ENCODE measurements around the gene MPHOSPH6.
A peak's percentile ranks its signal among the peaks of the same experiment; 100 is the strongest.

MPHOSPH6 gene

GRCh38 chr16:82157836-82158235, 12.2 kb downstream of the MPHOSPH6 start:
- no peak overlapping the region for H3K4me2 ChIP-seq (ENCODE audit: low read length, poor library complexity, severe bottlenecking)
- no peaks in the 10 kb centered on the region for H3K27me3 ChIP-seq (ENCODE audit: control insufficient read depth in 1 of 2, insufficient read depth in 1 of 2, low read length in 2 of 2)
- no peak overlapping the region for H3K4ac ChIP-seq (ENCODE audit: low read depth in 1 of 2, low read length in 2 of 2)
- no peak overlapping the region for H4K8ac ChIP-seq (ENCODE audit: low read length)
- H3K14ac ChIP-seq (ENCODE audit: low read length in 2 of 2): peak overlapping the region in 1 of 2 experiments; percentile 28
- no peak overlapping the region for H3K27ac ChIP-seq (ENCODE audit: low read length, poor library complexity, severe bottlenecking)
- H3K23ac ChIP-seq (ENCODE audit: low read length in 2 of 2): no peak overlapping the region
- no peak overlapping the region for H3K18ac ChIP-seq (ENCODE audit: low read depth in 1 of 2, low read length in 2 of 2)
- peaks cover 25% of the 10 kb centered on the region for H3K79me1 ChIP-seq (replicated peaks; ENCODE audit: low read length, poor library complexity, severe bottlenecking)
- H2AK5ac ChIP-seq (ENCODE audit: low read length, severe bottlenecking): no peak overlapping the region
- no peak overlapping the region for H2BK15ac ChIP-seq (ENCODE audit: low read depth, poor library complexity, severe bottlenecking)
- H3K4me3 ChIP-seq (ENCODE audit: insufficient read depth in 1 of 2, low read depth in 1 of 2, low read length in 2 of 2): no peak overlapping the region
- H3K4me1 ChIP-seq (ENCODE audit: control insufficient read depth, insufficient read depth, low read depth, low read length): peaks cover under 1% of the 10 kb centered on the region
- no peak overlapping the region for H2BK12ac ChIP-seq (ENCODE audit: low read length in 2 of 2)
- peaks cover 16 to 43% of the 10 kb centered on the region in 2 experiments for H3K36me3 ChIP-seq (ENCODE audit: control insufficient read depth in 1 of 2, insufficient read depth in 2 of 2, low read depth in 1 of 2, low read length in 2 of 2)
- H2BK5ac ChIP-seq (ENCODE audit: low read depth, low read length, poor library complexity, severe bottlenecking): no peak overlapping the region
- no peak overlapping the region for H2AFZ ChIP-seq (ENCODE audit: low read depth, low read length)
- DNase-seq: peak; percentile 6
- no peak overlapping the region for H2BK120ac ChIP-seq (ENCODE audit: low read depth, low read length)
- WGBS: 97% methylated on average over 5 of the region's 5 CpGs
- no peak overlapping the region for H4K91ac ChIP-seq (ENCODE audit: low read length)
- peak overlapping the region; percentile 46 for H3K9ac ChIP-seq (ENCODE audit: low read length)
- no peaks in the 10 kb centered on the region for H3K9me3 ChIP-seq (ENCODE audit: control insufficient read depth, low read length)

- H3K18ac ChIP-seq (ENCODE audit: low read depth in 1 of 2, low read length in 2 of 2): no peak overlapping the region
- peak overlapping the region in 1 of 2 experiments; percentile 28 for H3K14ac ChIP-seq (ENCODE audit: low read length in 2 of 2)
- no peak overlapping the region for H4K91ac ChIP-seq (ENCODE audit: low read length)
- H3K4me3 ChIP-seq (ENCODE audit: insufficient read depth in 1 of 2, low read depth in 1 of 2, low read length in 2 of 2): peak overlapping the region in 1 of 2 experiments; percentile 5
- H2BK120ac ChIP-seq (ENCODE audit: low read depth, low read length): no peak overlapping the region
- no peak overlapping the region for H2BK5ac ChIP-seq (ENCODE audit: low read depth, low read length, poor library complexity, severe bottlenecking)
- H3K79me1 ChIP-seq (replicated peaks; ENCODE audit: low read length, poor library complexity, severe bottlenecking): peaks cover 27% of the 10 kb centered on the region
- WGBS: 91% methylated on average over 2 of the region's 2 CpGs
- H2AFZ ChIP-seq (ENCODE audit: low read depth, low read length): no peak overlapping the region
- H3K4me2 ChIP-seq (ENCODE audit: low read length, poor library complexity, severe bottlenecking): no peak overlapping the region
- H3K23ac ChIP-seq (ENCODE audit: low read length in 2 of 2): no peak overlapping the region
- peaks cover 16 to 43% of the 10 kb centered on the region in 2 experiments for H3K36me3 ChIP-seq (ENCODE audit: control insufficient read depth in 1 of 2, insufficient read depth in 2 of 2, low read depth in 1 of 2, low read length in 2 of 2)
- H3K27me3 ChIP-seq (ENCODE audit: control insufficient read depth in 1 of 2, insufficient read depth in 1 of 2, low read length in 2 of 2): no peaks in the 10 kb centered on the region
- H3K4ac ChIP-seq (ENCODE audit: low read depth in 1 of 2, low read length in 2 of 2): no peak overlapping the region
- no peak overlapping the region for H2BK15ac ChIP-seq (ENCODE audit: low read depth, poor library complexity, severe bottlenecking)
- no peak overlapping the region for H2AK5ac ChIP-seq (ENCODE audit: low read length, severe bottlenecking)
- no peaks in the 10 kb centered on the region for H3K9me3 ChIP-seq (ENCODE audit: control insufficient read depth, low read length)
- H3K27ac ChIP-seq (ENCODE audit: low read length, poor library complexity, severe bottlenecking): no peak overlapping the region
- H4K8ac ChIP-seq (ENCODE audit: low read length): no peak overlapping the region
- peaks cover 3% of the 10 kb centered on the region for H3K4me1 ChIP-seq (ENCODE audit: control insufficient read depth, insufficient read depth, low read depth, low read length)
- no peak overlapping the region for H2BK12ac ChIP-seq (ENCODE audit: low read length in 2 of 2)
- peak overlapping the region; percentile 46 for H3K9ac ChIP-seq (ENCODE audit: low read length)
- no peak for DNase-seq
Observed at GRCh38 chr16:82157534-82157812, 12.6 kb downstream of the MPHOSPH6 start.

- Histone ChIP-seq H3K9me3 (ENCODE audit: control insufficient read depth, low read length) (no peaks in the 10 kb centered on the region), H3K4ac (ENCODE audit: low read depth in 1 of 2, low read length in 2 of 2) (no peak overlapping the region), H3K36me3 (ENCODE audit: control insufficient read depth in 1 of 2, insufficient read depth in 2 of 2, low read depth in 1 of 2, low read length in 2 of 2) (peaks cover 13 to 38% of the 10 kb centered on the region in 2 experiments), H2AFZ (ENCODE audit: low read depth, low read length) (no peak overlapping the region), H4K8ac (ENCODE audit: low read length) (no peak overlapping the region), H3K4me1 (ENCODE audit: control insufficient read depth, insufficient read depth, low read depth, low read length) (peaks cover 4% of the 10 kb centered on the region), H2BK12ac (ENCODE audit: low read length in 2 of 2) (no peak overlapping the region), H3K14ac (ENCODE audit: low read length in 2 of 2) (no peak overlapping the region), H3K79me1 (replicated peaks; ENCODE audit: low read length, poor library complexity, severe bottlenecking) (peaks cover 27% of the 10 kb centered on the region), H3K9ac (ENCODE audit: low read length) (peak overlapping the region; percentile 46), H3K23ac (ENCODE audit: low read length in 2 of 2) (no peak overlapping the region), H3K27me3 (ENCODE audit: control insufficient read depth in 1 of 2, insufficient read depth in 1 of 2, low read length in 2 of 2) (no peaks in the 10 kb centered on the region), H2AK5ac (ENCODE audit: low read length, severe bottlenecking) (no peak overlapping the region), H2BK15ac (ENCODE audit: low read depth, poor library complexity, severe bottlenecking) (no peak overlapping the region), H2BK120ac (ENCODE audit: low read depth, low read length) (no peak overlapping the region), H3K4me3 (ENCODE audit: insufficient read depth in 1 of 2, low read depth in 1 of 2, low read length in 2 of 2) (peak overlapping the region in 1 of 2 experiments; percentile 5), H2BK5ac (ENCODE audit: low read depth, low read length, poor library complexity, severe bottlenecking) (no peak overlapping the region), H4K91ac (ENCODE audit: low read length) (no peak overlapping the region), H3K18ac (ENCODE audit: low read depth in 1 of 2, low read length in 2 of 2) (no peak overlapping the region), H3K27ac (ENCODE audit: low read length, poor library complexity, severe bottlenecking) (no peak overlapping the region), H3K4me2 (ENCODE audit: low read length, poor library complexity, severe bottlenecking) (no peak overlapping the region)
- peak; percentile 18 for DNase-seq
- WGBS: over 99% methylated on average over 7 of the region's 14 CpGs
Observed at GRCh38 chr16:82156761-82157533, 13.1 kb downstream of the MPHOSPH6 start.

GRCh38 chr16:82152641-82153112, 17.3 kb downstream of the MPHOSPH6 start:
- H2AK5ac ChIP-seq (ENCODE audit: low read length, severe bottlenecking): no peak overlapping the region
- no peak overlapping the region for H2BK15ac ChIP-seq (ENCODE audit: low read depth, poor library complexity, severe bottlenecking)
- H2BK5ac ChIP-seq (ENCODE audit: low read depth, low read length, poor library complexity, severe bottlenecking): no peak overlapping the region
- no peak overlapping the region for H2BK12ac ChIP-seq (ENCODE audit: low read length in 2 of 2)
- peaks cover 4% of the 10 kb centered on the region for H3K4me1 ChIP-seq (ENCODE audit: control insufficient read depth, insufficient read depth, low read depth, low read length)
- no peaks in the 10 kb centered on the region for H3K9me3 ChIP-seq (ENCODE audit: control insufficient read depth, low read length)
- H3K4me3 ChIP-seq (ENCODE audit: insufficient read depth in 1 of 2, low read depth in 1 of 2, low read length in 2 of 2): no peak overlapping the region
- H2BK120ac ChIP-seq (ENCODE audit: low read depth, low read length): no peak overlapping the region
- H3K23ac ChIP-seq (ENCODE audit: low read length in 2 of 2): no peak overlapping the region
- H2AFZ ChIP-seq (ENCODE audit: low read depth, low read length): no peak overlapping the region
- H3K27ac ChIP-seq (ENCODE audit: low read length, poor library complexity, severe bottlenecking): no peak overlapping the region
- no peak overlapping the region for H4K8ac ChIP-seq (ENCODE audit: low read length)
- H3K27me3 ChIP-seq (ENCODE audit: control insufficient read depth in 1 of 2, insufficient read depth in 1 of 2, low read length in 2 of 2): no peaks in the 10 kb centered on the region
- 81% methylated on average over 7 of the region's 8 CpGs for WGBS
- no peak overlapping the region for H3K18ac ChIP-seq (ENCODE audit: low read depth in 1 of 2, low read length in 2 of 2)
- H3K79me1 ChIP-seq (replicated peaks; ENCODE audit: low read length, poor library complexity, severe bottlenecking): peaks cover 23% of the 10 kb centered on the region
- no peak overlapping the region for H3K4ac ChIP-seq (ENCODE audit: low read depth in 1 of 2, low read length in 2 of 2)
- no peak overlapping the region for H3K9ac ChIP-seq (ENCODE audit: low read length)
- H4K91ac ChIP-seq (ENCODE audit: low read length): no peak overlapping the region
- H3K4me2 ChIP-seq (ENCODE audit: low read length, poor library complexity, severe bottlenecking): no peak overlapping the region
- no peak overlapping the region for H3K14ac ChIP-seq (ENCODE audit: low read length in 2 of 2)
- peak; percentile 75 for DNase-seq
- peaks cover 11 to 37% of the 10 kb centered on the region in 2 experiments for H3K36me3 ChIP-seq (ENCODE audit: control insufficient read depth in 1 of 2, insufficient read depth in 2 of 2, low read depth in 1 of 2, low read length in 2 of 2)

All from mesenchymal stem cell (in vitro differentiated cells and primary cell).